ENCODE measurements around the gene CTPS1.

Gene CTPS1

GRCh38 chr1:40966417-40966816 is 13.1 kb upstream of the CTPS1 start:
- H3K4ac ChIP-seq (ENCODE audit: low read depth in 1 of 2, low read length in 2 of 2): no peak overlapping the region
- H2BK5ac ChIP-seq (ENCODE audit: low read depth, low read length, poor library complexity, severe bottlenecking): no peak overlapping the region
- no peaks in the 10 kb centered on the region for H3K36me3 ChIP-seq (ENCODE audit: control insufficient read depth in 1 of 2, insufficient read depth in 2 of 2, low read depth in 1 of 2, low read length in 2 of 2)
- no peak overlapping the region for H3K9ac ChIP-seq (ENCODE audit: low read length)
- no peak overlapping the region for H4K91ac ChIP-seq (ENCODE audit: low read length)
- no peak overlapping the region for H3K23ac ChIP-seq (ENCODE audit: low read length in 2 of 2)
- H2BK15ac ChIP-seq (ENCODE audit: low read depth, poor library complexity, severe bottlenecking): peak overlapping the region; percentile 12
- H3K14ac ChIP-seq (ENCODE audit: low read length in 2 of 2): no peak overlapping the region
- H3K79me1 ChIP-seq (replicated peaks; ENCODE audit: low read length, poor library complexity, severe bottlenecking): no peaks in the 10 kb centered on the region
- no peaks in the 10 kb centered on the region for H3K27me3 ChIP-seq (ENCODE audit: control insufficient read depth in 1 of 2, insufficient read depth in 1 of 2, low read length in 2 of 2)
- no peak overlapping the region for H2AFZ ChIP-seq (ENCODE audit: low read depth, low read length)
- no peak overlapping the region for H3K4me2 ChIP-seq (ENCODE audit: low read length, poor library complexity, severe bottlenecking)
- H3K18ac ChIP-seq (ENCODE audit: low read depth in 1 of 2, low read length in 2 of 2): no peak overlapping the region
- H3K4me3 ChIP-seq (ENCODE audit: insufficient read depth in 1 of 2, low read depth in 1 of 2, low read length in 2 of 2): no peak overlapping the region
- no peak for DNase-seq
- WGBS: 86% methylated on average over 4 of the region's 4 CpGs
- H4K8ac ChIP-seq (ENCODE audit: low read length): peak overlapping the region; percentile 4
- peak overlapping the region; percentile 8 for H2BK120ac ChIP-seq (ENCODE audit: low read depth, low read length)
- no peaks in the 10 kb centered on the region for H3K9me3 ChIP-seq (ENCODE audit: control insufficient read depth, low read length)
- H3K4me1 ChIP-seq (ENCODE audit: control insufficient read depth, insufficient read depth, low read depth, low read length): peaks cover 4% of the 10 kb centered on the region
- H3K27ac ChIP-seq (ENCODE audit: low read length, poor library complexity, severe bottlenecking): no peak overlapping the region
- peak overlapping the region in 1 of 2 experiments; percentile 7 for H2BK12ac ChIP-seq (ENCODE audit: low read length in 2 of 2)
- H2AK5ac ChIP-seq (ENCODE audit: low read length, severe bottlenecking): peak overlapping the region; percentile 87

DNA sequence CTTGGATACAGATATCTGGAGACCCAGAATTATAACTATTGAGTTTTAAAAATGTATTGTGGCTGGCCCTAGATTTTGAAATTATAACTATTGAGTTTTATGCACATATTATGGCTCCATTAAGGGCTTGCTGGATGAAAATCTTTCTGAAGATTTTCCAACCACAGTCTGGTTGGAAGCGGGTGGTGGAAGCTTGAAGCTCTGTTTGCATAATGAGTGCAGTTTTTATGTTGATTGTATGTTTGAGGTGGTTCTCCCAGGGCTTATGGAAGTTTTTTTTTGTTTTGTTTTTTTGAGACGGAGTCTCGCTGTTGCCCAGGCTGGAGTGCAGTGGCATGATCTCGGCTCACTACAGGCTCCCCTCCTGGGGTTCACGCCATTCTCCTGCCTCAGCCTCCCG is 10.1 kb upstream of the CTPS1 start:
- Histone ChIP-seq H2BK15ac (ENCODE audit: low read depth, poor library complexity, severe bottlenecking) (no peak overlapping the region), H3K4me2 (ENCODE audit: low read length, poor library complexity, severe bottlenecking) (no peak overlapping the region), H2AK5ac (ENCODE audit: low read length, severe bottlenecking) (no peak overlapping the region), H4K8ac (ENCODE audit: low read length) (no peak overlapping the region), H3K23ac (ENCODE audit: low read length in 2 of 2) (no peak overlapping the region), H3K4ac (ENCODE audit: low read depth in 1 of 2, low read length in 2 of 2) (no peak overlapping the region), H3K9ac (ENCODE audit: low read length) (no peak overlapping the region), H3K14ac (ENCODE audit: low read length in 2 of 2) (no peak overlapping the region), H3K9me3 (ENCODE audit: control insufficient read depth, low read length) (no peaks in the 10 kb centered on the region), H3K36me3 (ENCODE audit: control insufficient read depth in 1 of 2, insufficient read depth in 2 of 2, low read depth in 1 of 2, low read length in 2 of 2) (no peaks in the 10 kb centered on the region), H3K18ac (ENCODE audit: low read depth in 1 of 2, low read length in 2 of 2) (no peak overlapping the region), H3K27me3 (ENCODE audit: control insufficient read depth in 1 of 2, insufficient read depth in 1 of 2, low read length in 2 of 2) (no peaks in the 10 kb centered on the region), H2AFZ (ENCODE audit: low read depth, low read length) (no peak overlapping the region), H3K4me1 (ENCODE audit: control insufficient read depth, insufficient read depth, low read depth, low read length) (peaks cover 4% of the 10 kb centered on the region), H2BK120ac (ENCODE audit: low read depth, low read length) (no peak overlapping the region), H3K4me3 (ENCODE audit: insufficient read depth in 1 of 2, low read depth in 1 of 2, low read length in 2 of 2) (no peak overlapping the region), H3K79me1 (replicated peaks; ENCODE audit: low read length, poor library complexity, severe bottlenecking) (no peaks in the 10 kb centered on the region), H2BK5ac (ENCODE audit: low read depth, low read length, poor library complexity, severe bottlenecking) (no peak overlapping the region), H4K91ac (ENCODE audit: low read length) (no peak overlapping the region), H3K27ac (ENCODE audit: low read length, poor library complexity, severe bottlenecking) (no peak overlapping the region), H2BK12ac (ENCODE audit: low read length in 2 of 2) (no peak overlapping the region)
- DNase-seq: no peak
- 97% methylated on average over 6 of the region's 6 CpGs for WGBS

GRCh38 chr1:40971966-40972365 is 7.5 kb upstream of the CTPS1 start:
- Histone ChIP-seq H3K4me3 (ENCODE audit: insufficient read depth in 1 of 2, low read depth in 1 of 2, low read length in 2 of 2) (no peak overlapping the region), H2BK120ac (ENCODE audit: low read depth, low read length) (peak overlapping the region; percentile 34), H3K4me2 (ENCODE audit: low read length, poor library complexity, severe bottlenecking) (no peak overlapping the region), H3K18ac (ENCODE audit: low read depth in 1 of 2, low read length in 2 of 2) (no peak overlapping the region), H3K23ac (ENCODE audit: low read length in 2 of 2) (no peak overlapping the region), H4K8ac (ENCODE audit: low read length) (no peak overlapping the region), H3K79me1 (replicated peaks; ENCODE audit: low read length, poor library complexity, severe bottlenecking) (no peaks in the 10 kb centered on the region), H4K91ac (ENCODE audit: low read length) (no peak overlapping the region), H3K9me3 (ENCODE audit: control insufficient read depth, low read length) (no peaks in the 10 kb centered on the region), H3K9ac (ENCODE audit: low read length) (no peak overlapping the region), H2BK12ac (ENCODE audit: low read length in 2 of 2) (no peak overlapping the region), H3K27me3 (ENCODE audit: control insufficient read depth in 1 of 2, insufficient read depth in 1 of 2, low read length in 2 of 2) (no peaks in the 10 kb centered on the region), H3K27ac (ENCODE audit: low read length, poor library complexity, severe bottlenecking) (no peak overlapping the region), H2AK5ac (ENCODE audit: low read length, severe bottlenecking) (no peak overlapping the region), H3K4ac (ENCODE audit: low read depth in 1 of 2, low read length in 2 of 2) (no peak overlapping the region), H2BK15ac (ENCODE audit: low read depth, poor library complexity, severe bottlenecking) (no peak overlapping the region), H2AFZ (ENCODE audit: low read depth, low read length) (no peak overlapping the region), H3K4me1 (ENCODE audit: control insufficient read depth, insufficient read depth, low read depth, low read length) (peaks cover 4% of the 10 kb centered on the region), H3K36me3 (ENCODE audit: control insufficient read depth in 1 of 2, insufficient read depth in 2 of 2, low read depth in 1 of 2, low read length in 2 of 2) (no peaks in the 10 kb centered on the region), H2BK5ac (ENCODE audit: low read depth, low read length, poor library complexity, severe bottlenecking) (no peak overlapping the region), H3K14ac (ENCODE audit: low read length in 2 of 2) (no peak overlapping the region)
- no CpG with 5 or more reads among the region's 1 CpG for WGBS
- no peak for DNase-seq

DNA sequence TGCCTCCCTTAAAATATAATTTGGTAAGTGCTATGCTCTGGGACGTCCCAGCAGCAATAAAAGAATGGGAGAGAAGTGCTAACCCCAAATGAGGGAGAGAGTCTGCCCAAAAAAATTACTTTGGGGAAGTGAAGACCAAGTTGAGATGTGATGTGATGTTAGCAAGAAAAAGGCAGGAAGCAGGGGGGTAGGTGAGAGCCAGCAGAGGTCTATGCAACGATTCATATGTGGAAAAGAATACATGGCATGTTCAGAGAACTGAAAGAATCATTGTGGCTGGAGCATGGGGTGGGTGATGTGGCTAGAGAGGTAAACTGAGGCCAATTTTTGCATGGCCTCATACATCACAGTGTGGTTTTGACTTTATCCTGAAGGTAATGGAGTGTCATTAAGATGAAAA is 5.6 kb upstream of the CTPS1 start:
- no peak overlapping the region for H3K14ac ChIP-seq (ENCODE audit: low read length in 2 of 2)
- no peak for DNase-seq
- H3K18ac ChIP-seq (ENCODE audit: low read depth in 1 of 2, low read length in 2 of 2): no peak overlapping the region
- H2BK15ac ChIP-seq (ENCODE audit: low read depth, poor library complexity, severe bottlenecking): no peak overlapping the region
- no peak overlapping the region for H2BK120ac ChIP-seq (ENCODE audit: low read depth, low read length)
- no peak overlapping the region for H4K91ac ChIP-seq (ENCODE audit: low read length)
- no peaks in the 10 kb centered on the region for H3K27me3 ChIP-seq (ENCODE audit: control insufficient read depth in 1 of 2, insufficient read depth in 1 of 2, low read length in 2 of 2)
- H4K8ac ChIP-seq (ENCODE audit: low read length): no peak overlapping the region
- H3K79me1 ChIP-seq (replicated peaks; ENCODE audit: low read length, poor library complexity, severe bottlenecking): peaks cover 2% of the 10 kb centered on the region
- peak overlapping the region in 1 of 2 experiments; percentile 26 for H3K4ac ChIP-seq (ENCODE audit: low read depth in 1 of 2, low read length in 2 of 2)
- H2AFZ ChIP-seq (ENCODE audit: low read depth, low read length): no peak overlapping the region
- H3K9ac ChIP-seq (ENCODE audit: low read length): no peak overlapping the region
- H3K4me1 ChIP-seq (ENCODE audit: control insufficient read depth, insufficient read depth, low read depth, low read length): peaks cover 1% of the 10 kb centered on the region
- H2BK5ac ChIP-seq (ENCODE audit: low read depth, low read length, poor library complexity, severe bottlenecking): no peak overlapping the region
- no peak overlapping the region for H3K4me3 ChIP-seq (ENCODE audit: insufficient read depth in 1 of 2, low read depth in 1 of 2, low read length in 2 of 2)
- H3K36me3 ChIP-seq (ENCODE audit: control insufficient read depth in 1 of 2, insufficient read depth in 2 of 2, low read depth in 1 of 2, low read length in 2 of 2): no peaks in the 10 kb centered on the region
- no peak overlapping the region for H3K4me2 ChIP-seq (ENCODE audit: low read length, poor library complexity, severe bottlenecking)
- H3K27ac ChIP-seq (ENCODE audit: low read length, poor library complexity, severe bottlenecking): no peak overlapping the region
- no peak overlapping the region for H3K23ac ChIP-seq (ENCODE audit: low read length in 2 of 2)
- H2AK5ac ChIP-seq (ENCODE audit: low read length, severe bottlenecking): no peak overlapping the region
- no peaks in the 10 kb centered on the region for H3K9me3 ChIP-seq (ENCODE audit: control insufficient read depth, low read length)
- WGBS: 84% methylated on average over 2 of the region's 2 CpGs
- no peak overlapping the region for H2BK12ac ChIP-seq (ENCODE audit: low read length in 2 of 2)

All from mesenchymal stem cell (in vitro differentiated cells and primary cell).